GM18511 (cell line): Measurements from ENCODE around the gene ELF4.

Experiments
- ATAC-seq: cut with Tn5 transposase; IDR thresholded peaks from one replicate; pipeline ENCODE4 v1.9.1; 2021; ENCODE audit warnings: mild to moderate bottlenecking, moderate library complexity; ENCODE audit not compliant: unreplicated experiment

Gene ELF4

DNA sequence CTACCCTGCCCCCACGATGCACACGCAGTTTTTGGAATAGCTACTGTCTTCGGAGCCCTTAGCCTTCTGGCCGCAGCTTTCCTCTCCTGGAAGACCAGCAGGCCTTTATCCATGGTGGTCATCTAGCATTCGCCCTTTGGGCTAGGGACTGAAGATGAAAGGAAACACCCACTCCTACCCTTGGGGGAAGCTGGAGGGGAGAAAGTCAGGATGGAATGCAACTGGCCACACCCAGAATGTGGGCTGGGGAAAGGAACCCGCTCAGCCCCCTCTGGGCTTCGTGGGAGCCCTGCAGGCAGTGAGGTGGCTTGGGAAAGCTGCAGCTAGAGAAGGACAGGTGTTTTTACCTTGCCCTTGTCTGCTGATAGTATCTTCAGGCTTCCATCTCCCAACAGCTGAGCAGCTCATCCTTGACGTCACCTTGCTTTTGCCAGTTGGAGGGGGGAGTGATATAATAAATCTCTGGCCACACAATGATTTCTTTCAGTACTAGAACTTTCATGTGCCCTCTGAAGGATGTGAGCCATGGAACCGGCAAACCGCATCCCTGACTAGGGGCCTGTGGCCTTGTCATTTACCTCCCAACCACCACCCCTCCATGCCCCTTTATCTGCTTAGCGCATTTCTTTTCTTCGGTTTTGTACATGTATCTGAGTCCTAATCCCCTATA, 59.0 kb downstream of the ELF4 start:
- ATAC-seq: no peak

DNA sequence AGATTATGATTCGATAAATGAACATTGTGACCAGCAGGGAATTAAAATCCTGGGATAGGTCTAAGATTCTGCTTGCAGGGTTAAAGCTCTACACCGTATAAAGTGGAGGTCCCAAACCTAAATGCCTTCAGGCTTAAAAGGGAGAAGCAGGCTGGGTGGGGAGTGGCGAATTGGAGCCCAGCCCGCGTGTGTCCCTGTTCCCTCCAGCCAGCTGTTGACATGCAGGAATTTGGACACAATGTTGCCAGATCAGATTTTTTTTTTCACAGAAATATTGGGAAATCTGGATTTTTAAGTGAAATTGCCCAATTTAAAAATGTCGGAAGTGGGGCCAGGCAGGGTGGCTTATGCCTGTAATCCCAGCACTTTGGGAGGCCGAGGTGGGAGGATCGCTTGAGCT, 60.5 kb downstream of the ELF4 start:
- ATAC-seq: no peak

DNA sequence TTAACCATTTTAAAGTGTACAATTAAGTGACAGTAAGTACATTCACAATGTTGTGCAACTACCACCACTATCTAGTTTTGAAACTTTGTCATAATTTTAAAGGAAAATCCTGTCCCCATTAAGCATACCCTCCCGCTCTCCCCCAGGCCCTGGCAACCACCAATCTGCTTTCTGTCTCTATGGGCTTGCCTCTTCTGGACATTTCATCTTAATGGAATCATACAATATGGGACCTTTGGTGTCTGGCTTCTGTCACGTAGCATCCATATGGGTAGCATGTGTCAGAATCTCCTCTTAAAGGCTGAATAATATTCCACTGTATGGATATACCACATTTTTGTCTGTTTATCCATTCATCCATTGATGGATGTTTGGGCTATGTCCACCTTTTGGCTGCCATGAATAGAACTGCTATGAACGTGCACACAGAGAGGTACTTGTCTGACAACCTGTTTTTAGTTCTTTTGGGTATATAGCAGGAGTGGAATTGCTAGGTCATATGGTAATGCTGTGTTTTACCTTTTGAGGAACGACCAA, 61.5 kb downstream of the ELF4 start:
- no peak for ATAC-seq

DNA sequence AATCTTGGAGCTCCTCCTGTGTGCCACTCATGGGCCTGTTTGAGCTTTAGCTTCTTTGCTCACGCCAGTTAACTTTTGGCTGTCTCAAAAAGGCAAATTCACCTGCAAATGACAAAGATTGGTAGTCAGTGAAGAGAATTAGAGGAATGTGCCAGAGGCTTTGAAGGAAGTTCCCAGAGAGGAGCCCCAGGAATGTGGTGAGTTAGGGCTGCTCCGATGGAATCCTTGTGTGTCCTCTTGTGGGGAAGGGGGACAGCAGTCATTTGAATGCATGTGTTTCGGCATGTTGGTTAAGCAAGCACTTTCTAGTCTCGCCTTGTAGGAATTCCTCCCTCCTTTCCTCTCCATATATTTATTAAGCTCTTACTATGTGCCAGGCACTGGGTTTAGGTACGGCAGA, 62.9 kb downstream of the ELF4 start:
- no peak for ATAC-seq

- no peak for ATAC-seq
Observed at GRCh38 chrX:130039847-130040246, 70.5 kb downstream of the ELF4 start.

DNA sequence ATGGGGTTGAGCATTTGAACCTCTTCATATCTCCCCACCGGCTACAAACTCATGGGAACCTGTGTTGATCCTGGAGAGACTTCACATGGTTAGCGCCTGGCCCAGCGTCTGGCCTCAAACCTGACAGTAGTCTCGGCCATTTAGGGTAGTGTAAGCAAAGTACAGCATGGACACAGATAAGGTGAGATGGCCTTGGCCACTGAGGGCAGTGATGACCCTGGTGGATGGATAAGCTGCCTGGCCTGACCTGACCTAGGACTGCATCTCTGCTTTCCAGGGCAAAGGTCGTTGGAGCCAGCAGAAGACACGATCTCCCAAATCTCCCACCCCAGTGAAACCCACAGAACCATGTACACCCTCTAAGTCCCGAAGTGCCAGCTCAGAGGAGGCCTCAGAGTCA, 76.1 kb downstream of the ELF4 start:
- no peak for ATAC-seq

DNA sequence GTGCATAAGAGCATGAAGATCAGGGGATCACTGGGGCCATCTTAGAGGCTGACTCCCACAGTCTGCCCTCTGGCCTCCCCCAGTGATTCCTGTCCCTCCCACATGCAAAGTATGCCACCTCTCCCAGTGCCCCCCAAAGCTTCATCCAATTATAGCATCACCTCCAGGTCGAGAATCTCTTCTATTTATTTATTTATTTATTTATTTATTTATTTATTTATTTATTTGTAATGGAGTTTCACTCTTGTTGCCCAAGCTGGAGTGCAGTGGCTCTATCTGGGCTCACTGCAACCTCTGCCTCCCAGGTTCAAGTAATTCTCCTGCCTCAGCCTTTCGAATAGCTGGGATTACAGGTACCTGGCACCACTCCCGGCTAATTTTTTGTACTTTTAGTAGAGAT, 77.7 kb downstream of the ELF4 start:
- no peak for ATAC-seq

DNA sequence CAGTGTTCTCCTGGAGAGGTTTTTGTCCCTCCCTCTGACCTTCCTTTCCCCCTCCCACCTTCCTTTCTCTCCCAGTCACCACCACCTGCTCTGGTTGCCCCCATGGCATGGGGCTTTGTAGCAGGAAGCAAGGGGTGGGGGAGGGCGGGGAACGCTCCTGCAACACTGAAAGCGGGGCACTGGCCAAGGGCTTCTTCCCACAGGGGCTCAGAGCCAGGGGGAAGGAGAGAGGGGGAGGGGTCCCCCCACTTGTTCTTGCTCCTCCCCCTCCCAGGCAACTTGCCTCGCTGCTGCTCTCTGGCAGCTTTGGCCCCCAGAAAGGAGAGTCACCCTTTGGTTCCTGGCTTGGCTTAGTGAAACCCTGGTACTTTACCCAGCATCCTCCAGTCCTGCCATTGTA, 79.5 kb downstream of the ELF4 start:
- no peak for ATAC-seq

- no peak for ATAC-seq
Observed at GRCh38 chrX:130028196-130028595, 82.1 kb downstream of the ELF4 start.

DNA sequence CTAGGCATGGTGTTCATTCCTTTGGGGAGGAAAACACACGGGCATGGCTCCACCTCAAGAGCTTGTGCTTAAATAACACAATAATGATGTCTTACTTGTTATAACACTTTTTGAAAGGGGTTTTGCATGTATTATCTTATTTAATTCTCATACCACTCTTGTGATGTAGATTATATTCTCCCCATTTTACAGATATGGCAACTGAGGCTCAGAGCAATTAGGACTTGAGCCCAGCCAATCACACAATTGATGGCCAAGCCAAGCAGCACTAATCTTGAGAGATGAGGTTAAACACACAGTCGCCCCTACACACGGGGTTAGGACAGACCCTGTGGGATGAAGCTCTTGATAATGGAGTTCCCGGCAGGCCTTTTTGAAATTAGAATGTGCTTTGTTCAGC, 82.7 kb downstream of the ELF4 start:
- no peak for ATAC-seq

- ATAC-seq: no peak
Observed at GRCh38 chrX:130025256-130025655, 85.0 kb downstream of the ELF4 start.

GRCh38 chrX:130024127-130024526, 86.2 kb downstream of the ELF4 start:
- peak; percentile 99 for ATAC-seq

DNA sequence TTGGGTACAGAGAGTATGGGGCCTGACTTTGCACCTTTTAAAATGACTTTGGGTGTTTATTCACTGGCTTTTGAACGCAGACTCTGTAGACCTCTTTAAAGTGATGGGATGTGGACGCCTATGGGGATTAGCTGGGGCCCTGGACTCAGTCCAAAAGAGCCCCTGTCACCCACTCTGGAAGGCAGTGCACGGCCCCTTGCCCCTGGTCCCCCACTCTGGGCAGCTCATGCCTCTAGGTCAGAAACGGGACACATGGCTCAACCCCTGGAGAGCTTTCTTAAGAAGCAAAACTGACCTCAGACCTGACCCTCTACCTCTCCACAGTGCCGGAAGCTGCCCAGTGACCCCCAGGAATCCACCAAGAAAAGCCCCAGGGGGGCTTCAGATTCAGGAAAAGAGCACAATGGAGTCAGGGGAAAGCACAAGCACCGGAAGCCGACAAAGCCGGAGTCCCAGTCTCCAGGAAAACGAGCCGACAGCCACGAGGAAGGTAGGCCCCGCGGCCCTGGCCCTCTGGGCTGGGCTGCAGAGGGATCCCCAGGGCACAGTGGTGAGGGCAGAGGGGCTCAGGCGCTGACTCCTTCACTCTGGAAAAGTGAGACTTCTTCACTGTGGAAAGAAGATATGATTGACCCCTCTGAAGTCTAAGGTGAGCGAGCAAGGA, 89.5 kb downstream of the ELF4 start:
- no peak for ATAC-seq

GRCh38 chrX:130018143-130018542, 92.2 kb downstream of the ELF4 start:
- ATAC-seq: no peak

GRCh38 chrX:130015181-130015580, 95.1 kb downstream of the ELF4 start:
- no peak for ATAC-seq
